Right atrium auricular region (tissue), 2 donors: ENCODE data around the gene OR52N1. TPM values are rescaled to one million over a fixed set of nuclear protein-coding genes. Genes with fewer than 3 reads are reported as not detected.

Experiments used
- DNase-seq: peaks from one replicate; pipeline ENCODE4 v3.0.0-alpha.2; 2019; ENCODE audit warnings: low spot score
- H3K27ac ChIP-seq, 2 donors: fragments of 200-600 bp; sonication (generic); 1 replicate in 1 of 2; 2 replicates in 1 of 2; pipeline ENCODE4 v1.5.1; 2016 to 2019
- H3K27me3 ChIP-seq, 2 donors: fragments of 200-600 bp; sonication (generic); one replicate each; pipeline versions ENCODE4 v1.5.1 to v1.6.0; 2017 to 2019
- H3K36me3 ChIP-seq: fragments of 200-600 bp; sonication (generic); one replicate; pipeline ENCODE4 v1.5.1; 2016
- H3K4me1 ChIP-seq, 2 donors: fragments of 200-600 bp; sonication (generic); one replicate each; pipeline versions ENCODE4 v1.5.1 to v1.6.0; 2017 to 2019
- H3K4me3 ChIP-seq, 2 donors: fragments of 200-600 bp; sonication (generic); 1 replicate in 1 of 2; 2 replicates in 1 of 2; pipeline ENCODE4 v1.5.1; 2017 to 2019; ENCODE audit warnings: mild to moderate bottlenecking in 1 of 2, moderate library complexity in 1 of 2
- H3K9me3 ChIP-seq, 2 donors: fragments of 200-600 bp; sonication (generic); one replicate each; pipeline ENCODE4 v1.5.1; 2019
- total RNA-seq, 2 donors: library from RNA; depleted of rRNA; stranded (reverse); fragments of >200 nt; gene quantifications; one replicate each; pipeline ENCODE4 v1.1.0, GENCODE V29; 2016
- TF ChIP-seq, protein P1 (sequence below), 2 donors: fragments of 200-600 bp; sonication (generic); IDR thresholded peaks; one replicate each; pipeline ENCODE4 v1.5.1; 2019; ENCODE audit warnings: antibody characterized with exemption in 2 of 2

Gene OR52N1
- total RNA-seq, 2 donors from 2014 or later: not detected

DNA sequence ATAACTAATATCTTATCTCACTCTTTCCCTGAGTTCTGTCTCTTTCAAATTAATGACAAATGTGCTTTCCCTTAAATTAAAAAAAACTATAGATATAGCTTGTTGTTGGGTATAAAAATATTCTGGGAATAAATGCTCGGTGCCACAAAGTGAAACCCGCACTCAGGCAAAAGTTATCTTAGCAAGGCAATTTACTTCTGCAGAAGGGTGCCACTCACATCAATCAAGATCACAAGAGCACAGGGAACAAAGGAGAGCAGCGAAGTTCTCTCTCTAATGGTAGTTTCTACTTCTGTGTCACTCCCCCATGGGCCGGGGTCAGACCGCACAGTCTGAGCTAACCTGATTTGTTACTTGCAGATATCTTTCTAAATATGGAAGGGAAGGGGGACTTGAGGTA lies 12.9 kb upstream of the OR52N1 start:
- no peak for DNase-seq
- TF ChIP-seq, protein P1, sequence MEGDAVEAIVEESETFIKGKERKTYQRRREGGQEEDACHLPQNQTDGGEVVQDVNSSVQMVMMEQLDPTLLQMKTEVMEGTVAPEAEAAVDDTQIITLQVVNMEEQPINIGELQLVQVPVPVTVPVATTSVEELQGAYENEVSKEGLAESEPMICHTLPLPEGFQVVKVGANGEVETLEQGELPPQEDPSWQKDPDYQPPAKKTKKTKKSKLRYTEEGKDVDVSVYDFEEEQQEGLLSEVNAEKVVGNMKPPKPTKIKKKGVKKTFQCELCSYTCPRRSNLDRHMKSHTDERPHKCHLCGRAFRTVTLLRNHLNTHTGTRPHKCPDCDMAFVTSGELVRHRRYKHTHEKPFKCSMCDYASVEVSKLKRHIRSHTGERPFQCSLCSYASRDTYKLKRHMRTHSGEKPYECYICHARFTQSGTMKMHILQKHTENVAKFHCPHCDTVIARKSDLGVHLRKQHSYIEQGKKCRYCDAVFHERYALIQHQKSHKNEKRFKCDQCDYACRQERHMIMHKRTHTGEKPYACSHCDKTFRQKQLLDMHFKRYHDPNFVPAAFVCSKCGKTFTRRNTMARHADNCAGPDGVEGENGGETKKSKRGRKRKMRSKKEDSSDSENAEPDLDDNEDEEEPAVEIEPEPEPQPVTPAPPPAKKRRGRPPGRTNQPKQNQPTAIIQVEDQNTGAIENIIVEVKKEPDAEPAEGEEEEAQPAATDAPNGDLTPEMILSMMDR (IDR thresholded peaks at IDR 0.05): no peak
- Histone ChIP-seq H3K27ac (no peak overlapping the region), H3K9me3 (no peaks in the 10 kb centered on the region), H3K4me3 (no peak overlapping the region), H3K4me1 (peaks cover 0 to 5% of the 10 kb centered on the region in 2 donors), H3K27me3 (no peaks in the 10 kb centered on the region), H3K36me3 (no peaks in the 10 kb centered on the region)

DNA sequence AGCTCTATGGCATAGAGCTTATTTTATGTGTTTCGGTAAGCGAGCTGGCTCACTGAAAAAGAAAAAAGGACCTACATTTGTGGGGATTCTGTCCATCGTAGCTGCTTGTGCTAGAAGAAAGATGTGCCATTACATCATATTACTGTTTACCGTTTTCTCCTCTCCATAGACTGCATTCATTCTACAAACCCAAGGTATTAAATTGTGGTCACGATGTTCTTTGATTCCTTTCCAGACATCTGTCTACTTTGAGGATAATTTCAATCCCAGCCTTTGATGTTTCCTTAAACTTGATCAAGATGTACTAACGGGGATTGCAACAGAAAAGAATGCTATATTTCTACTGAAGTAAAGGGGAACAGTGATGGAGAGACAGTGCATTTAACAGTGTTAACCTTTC lies 5.5 kb upstream of the OR52N1 start:
- no peak overlapping the region for H3K4me3 ChIP-seq
- no peaks in the 10 kb centered on the region for H3K4me1 ChIP-seq
- TF ChIP-seq, protein P1 (IDR thresholded peaks at IDR 0.05): no peak
- no peak for DNase-seq
- H3K9me3 ChIP-seq: peaks cover 0 to 7% of the 10 kb centered on the region in 2 donors
- no peaks in the 10 kb centered on the region for H3K36me3 ChIP-seq
- H3K27me3 ChIP-seq: no peaks in the 10 kb centered on the region
- H3K27ac ChIP-seq: no peak overlapping the region

DNA sequence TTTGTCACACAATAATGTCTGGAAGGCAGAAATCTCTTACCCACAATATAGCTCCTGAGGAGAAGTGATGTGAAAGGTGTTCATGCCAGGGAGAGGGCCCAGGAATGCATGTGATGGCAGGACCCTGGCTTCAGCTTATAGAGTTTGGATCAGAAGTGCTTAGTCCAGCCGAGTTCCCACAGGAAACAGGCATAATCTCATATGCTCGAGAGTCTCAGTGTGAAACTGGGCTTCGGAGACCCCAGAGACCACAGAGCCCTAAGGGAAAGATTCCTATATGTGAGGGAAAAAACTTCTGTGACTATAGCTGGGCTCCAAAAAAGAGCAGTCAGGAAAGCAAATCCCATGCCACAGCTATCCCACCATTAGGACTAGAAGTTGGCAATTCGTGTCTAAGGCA lies 7.8 kb downstream of the OR52N1 start, which contains the start of gene OR52N5:
Gene OR52N5, minus strand, starts transcription at position 101 of the 400 bp plus-strand sequence. CDS start 4,721 bp downstream, outside the sequence.
- H3K4me1 ChIP-seq: no peaks in the 10 kb centered on the region
- H3K36me3 ChIP-seq: no peaks in the 10 kb centered on the region
- H3K27me3 ChIP-seq: no peaks in the 10 kb centered on the region
- TF ChIP-seq, protein P1 (IDR thresholded peaks at IDR 0.05): no peak
- no peak for DNase-seq
- H3K9me3 ChIP-seq: no peaks in the 10 kb centered on the region
- no peak within 1 kb of the TSS for H3K4me3 ChIP-seq
- no peak within 1 kb of the TSS for H3K27ac ChIP-seq

DNA sequence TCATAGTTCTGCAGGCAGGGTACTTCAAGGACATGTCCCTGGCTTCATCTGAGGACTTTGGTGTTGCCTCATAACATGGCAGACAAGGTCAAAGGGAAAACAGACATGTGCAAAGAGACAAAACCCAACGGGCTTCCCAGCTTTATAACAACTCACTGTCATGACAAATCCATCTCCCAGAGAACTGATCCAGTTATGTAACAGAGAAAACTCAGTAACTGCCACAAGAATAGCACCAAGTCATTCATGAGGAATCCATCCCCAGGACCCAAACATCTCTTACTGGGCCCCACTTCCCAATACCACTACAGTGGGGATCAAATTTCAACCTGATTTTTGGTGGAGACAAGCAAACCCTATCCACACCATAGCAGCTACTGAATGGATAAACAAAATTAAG lies 24.0 kb downstream of the OR52N1 start:
- Histone ChIP-seq H3K4me1 (no peaks in the 10 kb centered on the region), H3K9me3 (no peaks in the 10 kb centered on the region), H3K36me3 (no peaks in the 10 kb centered on the region), H3K4me3 (no peak overlapping the region), H3K27ac (no peak overlapping the region), H3K27me3 (no peaks in the 10 kb centered on the region)
- TF ChIP-seq, protein P1 (IDR thresholded peaks at IDR 0.05): no peak
- no peak for DNase-seq

DNA sequence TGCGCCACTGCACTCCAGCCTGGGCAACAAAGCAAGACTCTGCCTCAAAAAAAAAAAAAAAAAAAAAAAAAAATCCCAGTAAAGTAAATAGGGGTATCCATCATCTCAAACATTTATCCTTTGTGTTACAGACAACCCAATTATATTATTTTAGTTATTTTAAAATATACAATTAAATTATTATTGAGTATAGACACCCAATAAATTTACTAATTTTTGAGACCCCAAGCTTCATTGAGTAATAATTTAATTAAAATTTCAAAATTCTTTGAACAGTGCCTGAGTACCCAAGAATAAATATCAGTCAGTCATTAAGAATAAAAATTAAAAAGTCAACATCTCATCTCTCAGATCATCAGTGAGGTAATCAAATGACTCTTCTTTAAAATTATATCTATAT lies 37.1 kb downstream of the OR52N1 start, which contains the start of gene OR52N4:
Gene OR52N4, plus strand, starts transcription at position 301 of the 400 bp plus-strand sequence. CDS start 498 bp downstream, outside the sequence.
- Histone ChIP-seq H3K27me3 (no peaks in the 10 kb centered on the region), H3K4me1 (no peaks in the 10 kb centered on the region), H3K36me3 (no peaks in the 10 kb centered on the region), H3K4me3 (no peak within 1 kb of the TSS), H3K9me3 (no peaks in the 10 kb centered on the region), H3K27ac (no peak within 1 kb of the TSS)
- no peak for DNase-seq
- TF ChIP-seq, protein P1 (IDR thresholded peaks at IDR 0.05): no peak

DNA sequence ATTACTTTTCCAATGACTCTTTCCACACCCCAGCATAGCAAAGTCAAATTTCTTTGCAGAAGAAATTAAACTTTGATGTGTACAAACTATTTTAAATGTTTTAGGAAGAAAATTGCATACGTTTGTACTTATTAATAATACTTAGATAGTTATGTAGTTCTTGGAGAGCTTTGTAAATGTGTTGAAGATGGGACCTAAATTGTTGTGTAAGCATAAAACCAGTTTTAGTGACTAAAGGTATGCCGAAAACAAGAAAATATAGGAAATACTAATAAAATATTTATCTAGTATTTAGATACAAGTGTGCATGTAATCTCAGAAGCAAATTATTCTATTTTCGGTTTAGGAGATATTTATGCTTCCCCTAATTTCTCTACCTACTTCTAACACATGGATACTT lies 41.2 kb downstream of the OR52N1 start:
- Histone ChIP-seq H3K27me3 (no peaks in the 10 kb centered on the region), H3K4me1 (no peaks in the 10 kb centered on the region), H3K27ac (no peak overlapping the region), H3K36me3 (no peaks in the 10 kb centered on the region), H3K9me3 (no peaks in the 10 kb centered on the region), H3K4me3 (no peak overlapping the region)
- TF ChIP-seq, protein P1 (IDR thresholded peaks at IDR 0.05): no peak
- no peak for DNase-seq
